Measurements from ENCODE around the gene NDUFAF5. TPM values are rescaled to one million over a fixed set of nuclear protein-coding genes. Genes with fewer than 3 reads are reported as not detected.

NDUFAF5 gene
- 34.9 and 38.3 TPM in 2 replicates for total RNA-seq (2022)
- percentile 87 among the genes with signal in this experiment for Bru-seq, nascent RNA
- BruChase-seq, experiment 1, labeled RNA remaining after a 2-hour chase, result percentile 77 among the genes with signal in this experiment
- BruChase-seq, experiment 2, labeled RNA remaining after a 6-hour chase, result percentile 72 among the genes with signal in this experiment
- long read RNA-seq, full-length matches to known transcripts, result 16 of 29 reads
- long read RNA-seq, partial matches to known transcripts, result 0 of 29 reads
- long read RNA-seq, other reads (novel, unspliced or antisense), result 13 of 29 reads

- no peak for TF ChIP-seq CTCF (IDR thresholded peaks at IDR 0.05; ENCODE audit: insufficient read depth in 1 of 2, low read depth in 1 of 2, low read length in 1 of 2, severe bottlenecking in 1 of 2, unreplicated experiment in 1 of 2)
- H3K4me1 ChIP-seq, result peaks cover 12% of the 10 kb centered on the region; the same call in 1 of the 2 replicates
- BruUV-seq (replicated peaks), result no TSS peak
- H3K4me3 ChIP-seq (ENCODE audit: low read depth, low read length), result peak within 1 kb of the TSS; percentile 83
- no peaks in the 10 kb centered on the region for H3K27me3 Mint-ChIP-seq (ENCODE audit: insufficient read depth, unreplicated experiment)
- DNase-seq, result peak; percentile 95 to 98
- intact Hi-C loops (cut with micrococcal nuclease; ENCODE audit: unreplicated experiment), result loop anchor here (5.0 to 10.0 kb wide), 2 partner anchors 173 to 450 kb away; no protein-coding TSS in a partner anchor
- peaks cover 14% of the 10 kb centered on the region for H3K4me1 Mint-ChIP-seq (ENCODE audit: low read depth, unreplicated experiment)
- H3K4me3 Mint-ChIP-seq (ENCODE audit: unreplicated experiment), result peak within 1 kb of the TSS; percentile 93
- peak within 1 kb of the TSS; percentile 98 for H3K27ac Mint-ChIP-seq (ENCODE audit: unreplicated experiment)
- H3K9me3 ChIP-seq, result no peaks in the 10 kb centered on the region
- H3K27me3 ChIP-seq (replicated peaks; ENCODE audit: control insufficient read depth, insufficient read depth, low read length), result no peaks in the 10 kb centered on the region
- POLR2A ChIA-PET, result interaction anchor here (0.9 kb wide), 1 partner anchor 146 kb away, joined by 3 read pairs; no protein-coding TSS in a partner anchor
- H3K36me3 ChIP-seq (ENCODE audit: control insufficient read depth, insufficient read depth, low read length), result peaks cover 3% of the 10 kb centered on the region; the same call in 1 of the 2 replicates
- H3K36me3 Mint-ChIP-seq (ENCODE audit: insufficient read depth, unreplicated experiment), result peaks cover 50% of the 10 kb centered on the region
- H3K9me3 Mint-ChIP-seq (ENCODE audit: unreplicated experiment), result no peaks in the 10 kb centered on the region
- CTCF ChIA-PET, result interaction anchor here (1.6 kb wide), 1 partner anchor 13 kb away, joined by 8 read pairs; no protein-coding TSS in a partner anchor
Observed at GRCh38 chr20:13784893-13785715, at the start of gene NDUFAF5, which contains the start of gene ESF1. Gene NDUFAF5, plus strand, starts transcription at chr20:13785028. Its CDS starts 41 bp downstream, at chr20:13785069. Gene ESF1, minus strand, starts transcription at chr20:13784919. Its CDS starts 1,779 bp downstream, at chr20:13783140.

- no TSS peak for BruUV-seq (replicated peaks)
- Histone ChIP-seq H3K4me1 (no peaks in the 10 kb centered on the region; the same call in 1 of the 2 replicates), H3K36me3 (ENCODE audit: control insufficient read depth, insufficient read depth, low read length) (peaks cover 3% of the 10 kb centered on the region; the same call in 1 of the 2 replicates), H3K4me3 (ENCODE audit: low read depth, low read length) (no peak overlapping the region), H3K9me3 (no peaks in the 10 kb centered on the region), H3K27me3 (replicated peaks; ENCODE audit: control insufficient read depth, insufficient read depth, low read length) (no peaks in the 10 kb centered on the region)
- no peaks in the 10 kb centered on the region for H3K9me3 Mint-ChIP-seq (ENCODE audit: unreplicated experiment)
- H3K4me1 Mint-ChIP-seq (ENCODE audit: low read depth, unreplicated experiment), result no peaks in the 10 kb centered on the region
- no peak overlapping the region for H3K4me3 Mint-ChIP-seq (ENCODE audit: unreplicated experiment)
- intact Hi-C loops (cut with micrococcal nuclease; ENCODE audit: unreplicated experiment), result no loop called here
- ChIA-PET POLR2A (no interaction called here), CTCF (no interaction called here)
- H3K36me3 Mint-ChIP-seq (ENCODE audit: insufficient read depth, unreplicated experiment), result peaks cover 48% of the 10 kb centered on the region
- no peak for DNase-seq
- TF ChIP-seq CTCF (IDR thresholded peaks at IDR 0.05; ENCODE audit: insufficient read depth in 1 of 2, low read depth in 1 of 2, low read length in 1 of 2, severe bottlenecking in 1 of 2, unreplicated experiment in 1 of 2), result no peak
- no peak overlapping the region for H3K27ac Mint-ChIP-seq (ENCODE audit: unreplicated experiment)
- no peaks in the 10 kb centered on the region for H3K27me3 Mint-ChIP-seq (ENCODE audit: insufficient read depth, unreplicated experiment)
Observed at GRCh38 chr20:13735826-13736225, 49.0 kb upstream of the NDUFAF5 start.
